Upper lobe of left lung (tissue), 4 donors: Measurements from ENCODE around the gene C1QTNF6.

Experiments used
- CTCF ChIP-seq, 6 experiments: fragments of 450-650 bp in 4 of 6; fragments of 200-600 bp in 2 of 6; sonication (generic) in 2 of 6; IDR thresholded peaks; one replicate each; pipeline ENCODE4 v1.5.1; 2016 to 2019; ENCODE audit warnings: antibody characterized with exemption in 6 of 6
- POLR2A ChIP-seq, 4 donors: fragments of 450-650 bp; IDR thresholded peaks; one replicate each; pipeline ENCODE4 v1.5.1; 2016 to 2017; ENCODE audit warnings: antibody characterized with exemption in 4 of 4, mild to moderate bottlenecking in 2 of 4

GRCh38 chr22:37234736-37235711, 47.0 kb upstream of the C1QTNF6 start:
- TF ChIP-seq CTCF (IDR thresholded peaks at IDR 0.05) (no peak), POLR2A (IDR thresholded peaks at IDR 0.05) (no peak)
